ENCODE data around the gene USP40.

USP40 gene

GRCh38 chr2:233464531-233465240, 101.9 kb downstream of the USP40 start:
- Histone ChIP-seq H3K36me3 (ENCODE audit: control insufficient read depth, insufficient read depth, low read length) (peaks cover 62% of the 10 kb centered on the region), H3K27me3 (replicated peaks; ENCODE audit: control insufficient read depth, insufficient read depth, low read length) (no peaks in the 10 kb centered on the region), H3K4me3 (replicated peaks; ENCODE audit: low read depth, low read length) (no peak overlapping the region)
- DNase-seq (ENCODE audit: extremely low read depth, insufficient read length) = no peak
- TF ChIP-seq CTCF (IDR thresholded peaks at IDR 0.05; ENCODE audit: insufficient read depth, low read length, poor library complexity, severe bottlenecking) = no peak

DNA sequence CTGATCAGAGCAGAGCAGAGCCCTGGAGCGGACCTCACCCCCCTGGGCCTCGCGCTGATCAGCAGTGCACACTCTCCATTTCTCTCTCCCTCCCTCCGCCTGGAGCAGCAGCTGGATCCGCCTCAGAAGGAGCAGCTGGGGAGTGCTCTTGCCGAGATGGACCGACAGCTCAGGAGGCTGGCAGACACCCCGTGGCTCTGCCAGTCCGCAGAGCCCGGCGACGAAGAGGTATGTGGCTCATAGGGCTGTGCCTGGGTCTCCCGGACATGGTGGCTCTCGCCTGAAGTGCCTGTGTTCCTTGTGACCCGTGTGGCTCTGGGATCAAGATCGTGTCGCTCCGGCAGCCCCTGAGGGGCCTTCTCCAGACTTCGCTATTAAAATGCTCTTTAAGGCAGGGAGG, 102.5 kb downstream of the USP40 start:
- H3K36me3 ChIP-seq (ENCODE audit: control insufficient read depth, insufficient read depth, low read length) = peaks cover 61% of the 10 kb centered on the region
- TF ChIP-seq CTCF (IDR thresholded peaks at IDR 0.05; ENCODE audit: insufficient read depth, low read length, poor library complexity, severe bottlenecking) = no peak

GRCh38 chr2:233463586-233463985, 103.0 kb downstream of the USP40 start:
- no peak for TF ChIP-seq CTCF (IDR thresholded peaks at IDR 0.05; ENCODE audit: insufficient read depth, low read length, poor library complexity, severe bottlenecking)
- no peaks in the 10 kb centered on the region for H3K27me3 ChIP-seq (replicated peaks; ENCODE audit: control insufficient read depth, insufficient read depth, low read length)
- no peak for DNase-seq (ENCODE audit: extremely low read depth, insufficient read length)
- no peak overlapping the region for H3K4me3 ChIP-seq (replicated peaks; ENCODE audit: low read depth, low read length)
- H3K36me3 ChIP-seq (ENCODE audit: control insufficient read depth, insufficient read depth, low read length) = peaks cover 60% of the 10 kb centered on the region

More for the DNA sequence above, 102.5 kb downstream of the USP40 start:
- Histone ChIP-seq H3K27me3 (replicated peaks; ENCODE audit: control insufficient read depth, insufficient read depth, low read length) (no peaks in the 10 kb centered on the region), H3K4me3 (replicated peaks; ENCODE audit: low read depth, low read length) (no peak overlapping the region)
- DNase-seq (ENCODE audit: extremely low read depth, insufficient read length) = no peak

DNA sequence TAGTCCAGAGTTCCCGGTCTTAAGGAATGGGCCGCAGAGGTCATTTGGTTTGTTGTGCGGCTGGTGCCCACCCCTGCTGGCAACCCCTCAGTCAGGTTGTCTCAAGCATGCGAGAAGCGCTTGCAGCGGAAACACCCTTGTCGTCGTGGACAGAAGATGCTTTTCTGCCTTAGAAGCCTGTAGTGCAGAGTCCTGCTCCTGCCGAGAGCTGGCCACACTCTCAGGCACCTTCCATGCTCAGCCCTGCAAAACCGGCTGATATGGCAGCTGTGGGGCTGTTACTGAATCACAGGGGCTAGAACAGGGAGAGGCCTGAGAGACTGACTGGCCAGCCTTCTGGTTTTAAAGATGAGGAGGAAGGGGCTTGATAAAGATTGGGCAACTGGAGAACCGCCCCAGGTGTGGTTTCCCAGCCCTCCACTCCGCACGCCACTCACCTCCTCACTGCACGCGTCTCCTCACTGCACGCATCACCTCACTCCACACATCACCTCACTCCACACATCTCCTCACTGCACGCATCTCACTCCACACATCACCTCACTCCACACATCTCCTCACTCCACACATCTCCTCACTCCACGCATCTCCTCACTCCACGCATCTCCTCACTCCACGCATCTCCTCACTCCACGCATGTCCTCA, 103.6 kb downstream of the USP40 start:
- DNase-seq (ENCODE audit: extremely low read depth, insufficient read length) = no peak
- H3K27me3 ChIP-seq (replicated peaks; ENCODE audit: control insufficient read depth, insufficient read depth, low read length) = no peaks in the 10 kb centered on the region
- TF ChIP-seq CTCF (IDR thresholded peaks at IDR 0.05; ENCODE audit: insufficient read depth, low read length, poor library complexity, severe bottlenecking) = no peak
- H3K4me3 ChIP-seq (replicated peaks; ENCODE audit: low read depth, low read length) = no peak overlapping the region
- H3K36me3 ChIP-seq (ENCODE audit: control insufficient read depth, insufficient read depth, low read length) = peaks cover 56% of the 10 kb centered on the region

GRCh38 chr2:233462202-233462785, 104.3 kb downstream of the USP40 start:
- DNase-seq (ENCODE audit: extremely low read depth, insufficient read length) = no peak
- Histone ChIP-seq H3K27me3 (replicated peaks; ENCODE audit: control insufficient read depth, insufficient read depth, low read length) (no peaks in the 10 kb centered on the region), H3K4me3 (replicated peaks; ENCODE audit: low read depth, low read length) (no peak overlapping the region), H3K36me3 (ENCODE audit: control insufficient read depth, insufficient read depth, low read length) (peaks cover 58% of the 10 kb centered on the region)
- no peak for TF ChIP-seq CTCF (IDR thresholded peaks at IDR 0.05; ENCODE audit: insufficient read depth, low read length, poor library complexity, severe bottlenecking)
